Endothelial cell of umbilical vein (primary cell): ENCODE data around the gene PRRX2.

Experiments
- CTCF ChIP-seq, 2 donors: IDR thresholded peaks; 1 replicate in 1 of 2; 2 replicates in 1 of 2; pipeline ENCODE4 v1.5.1; 2011; ENCODE audit warnings: low read length in 2 of 2, mild to moderate bottlenecking in 2 of 2, moderate library complexity in 2 of 2, control low read depth in 1 of 2, inconsistent platforms in 1 of 2, low read depth in 1 of 2; ENCODE audit not compliant: insufficient read depth in 1 of 2; ENCODE audit errors: extremely low read depth in 1 of 2
- EZH2 ChIP-seq: IDR thresholded peaks from 2 replicates; pipeline ENCODE4 v1.6.1; 2012; ENCODE audit warnings: borderline replicate concordance, low read depth, mild to moderate bottlenecking, moderate library complexity, low read length, inconsistent platforms; ENCODE audit not compliant: severe bottlenecking
- FOS ChIP-seq: IDR thresholded peaks from 2 replicates; pipeline ENCODE4 v1.6.1; 2011; ENCODE audit warnings: mild to moderate bottlenecking, low read length, moderate library complexity, borderline replicate concordance; ENCODE audit not compliant: insufficient read depth
- JUN ChIP-seq: IDR thresholded peaks from 2 replicates; pipeline ENCODE4 v1.6.1; 2011; ENCODE audit warnings: borderline replicate concordance, low read depth; ENCODE audit not compliant: insufficient read length, insufficient read depth
- MAX ChIP-seq: IDR thresholded peaks from 2 replicates; pipeline ENCODE4 v1.6.1; 2011; ENCODE audit not compliant: insufficient read depth, insufficient read length
- POLR2A ChIP-seq: IDR thresholded peaks from 2 replicates; pipeline ENCODE4 v1.6.1; 2012; ENCODE audit warnings: low read depth, mild to moderate bottlenecking, control low read depth, low read length
- POLR2AphosphoS5 ChIP-seq: IDR thresholded peaks from 2 replicates; pipeline ENCODE4 v1.6.1; 2012; ENCODE audit warnings: low read depth, mild to moderate bottlenecking, control low read depth, low read length, moderate library complexity; ENCODE audit not compliant: insufficient read depth

GRCh38 chr9:129745200-129745599 lies 79.8 kb downstream of the PRRX2 start:
- TF ChIP-seq CTCF (IDR thresholded peaks at IDR 0.05; ENCODE audit: extremely low read depth in 1 of 2, insufficient read depth in 1 of 2, low read depth in 1 of 2, low read length in 2 of 2) (no peak), POLR2AphosphoS5 (no peak), MAX (no peak), EZH2 (no peak), POLR2A (no peak), JUN (no peak), FOS (no peak)
